OCI-LY3 (cell line): ENCODE data around the gene AKR7A2.
A peak's percentile ranks its signal among the peaks of the same experiment; 100 is the strongest.

ENCODE experiments used
- H2AFZ ChIP-seq: fragments of 200-600, 300-600 bp; shearing (Covaris generic); 2 replicates; pipeline ENCODE4 v1.6.0; 2014; ENCODE audit warnings: antibody characterized with exemption, low read depth, low read length
- H3K27ac ChIP-seq: fragments of 200-600, 300-600 bp; sonication (generic); 2 replicates; pipeline ENCODE4 v1.5.1; 2014; ENCODE audit warnings: mild to moderate bottlenecking, low read length, moderate library complexity, mixed read lengths
- H3K27me3 ChIP-seq: fragments of 200-600, 300-600 bp; sonication (generic); 2 replicates; pipeline ENCODE4 v1.6.1; 2014; ENCODE audit warnings: low read depth, low read length, mixed read lengths
- H3K36me3 ChIP-seq: fragments of 200-600, 300-600 bp; sonication (generic); replicated peaks from 2 replicates; pipeline ENCODE3; 2014; ENCODE audit warnings: low read depth, low read length, mixed read lengths
- H3K4me1 ChIP-seq: fragments of 300-600, 200-600 bp; sonication (generic); 2 replicates; pipeline ENCODE4 v1.6.1; 2014; ENCODE audit warnings: low read length, mixed read lengths
- H3K4me2 ChIP-seq: fragments of 200-600, 300-600 bp; sonication (generic); 2 replicates; pipeline ENCODE4 v1.6.1; 2014; ENCODE audit warnings: low read length, mixed read lengths
- H3K4me3 ChIP-seq: fragments of 300-600, 200-600 bp; sonication (generic); 2 replicates; pipeline ENCODE4 v1.5.1; 2014; ENCODE audit warnings: antibody characterized with exemption, mild to moderate bottlenecking, low read length, moderate library complexity
- H3K79me2 ChIP-seq: fragments of 300-600, 200-600 bp; shearing (Covaris generic); 2 replicates; pipeline ENCODE4 v1.6.1; 2014; ENCODE audit warnings: mild to moderate bottlenecking, low read length, mixed read lengths
- H3K9ac ChIP-seq: fragments of 300-600, 200-600 bp; shearing (Covaris generic); 2 replicates; pipeline ENCODE4 v1.6.0; 2014; ENCODE audit warnings: mild to moderate bottlenecking, low read length, moderate library complexity
- H3K9me3 ChIP-seq: fragments of 200-600, 300-600 bp; shearing (Covaris generic); 2 replicates; pipeline ENCODE4 v1.6.1; 2014; ENCODE audit warnings: low read length, mixed read lengths; ENCODE audit not compliant: insufficient read depth
- H4K20me1 ChIP-seq: fragments of 200-600, 300-600 bp; sonication (generic); 2 replicates; pipeline ENCODE4 v1.6.1; 2016; ENCODE audit warnings: low read length, mixed read lengths; ENCODE audit not compliant: insufficient read depth
- CTCF ChIP-seq: fragments of 200-600, 300-600 bp; sonication (generic); IDR thresholded peaks from 2 replicates; pipeline ENCODE4 v1.5.1; 2014; ENCODE audit warnings: antibody characterized with exemption, low read length, low read depth
- EZH2phosphoT487 ChIP-seq: fragments of 200-600 bp; shearing (Covaris generic); IDR thresholded peaks from 2 replicates; pipeline ENCODE4 v1.6.1; 2018; ENCODE audit warnings: antibody characterized with exemption, mixed run types, low read depth

AKR7A2 gene

DNA sequence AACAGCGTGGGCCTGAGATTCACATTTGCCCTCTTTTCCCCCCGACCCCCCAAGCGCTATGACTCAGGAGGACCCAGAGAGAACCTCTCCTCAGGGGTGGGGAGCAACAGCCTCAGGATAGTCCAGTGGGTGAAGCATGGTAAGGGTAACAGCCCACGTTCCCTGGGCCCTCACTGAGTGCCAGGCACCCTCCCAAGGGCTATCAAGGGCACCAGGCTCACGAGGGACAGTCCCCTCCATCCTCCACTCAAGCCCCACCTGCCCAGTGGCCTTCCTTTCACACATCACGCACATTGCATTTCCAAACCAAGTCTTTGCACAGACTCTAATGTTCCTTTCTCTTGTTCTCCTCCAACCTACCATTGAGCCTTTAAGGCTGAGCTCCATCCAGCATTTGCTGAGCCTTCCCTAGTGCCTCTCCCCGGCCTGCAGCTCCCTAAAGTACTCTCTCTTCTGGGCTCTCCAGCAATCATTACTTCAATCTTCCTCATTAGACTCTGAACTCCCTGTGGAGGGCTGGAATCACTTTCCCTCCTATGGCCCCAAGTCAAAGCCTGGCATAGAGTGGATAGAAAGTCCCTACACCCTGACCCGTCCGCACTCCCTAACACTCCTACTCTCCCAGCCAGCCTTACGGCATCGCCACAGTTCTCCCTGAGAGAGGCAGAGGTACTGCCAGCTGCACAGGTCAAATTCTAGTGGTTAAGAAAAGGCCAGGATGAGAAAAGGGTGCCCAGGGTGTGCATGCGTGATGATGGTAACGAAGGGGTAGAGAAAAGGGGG, 1.0 kb downstream of the AKR7A2 start:
- Histone ChIP-seq H4K20me1 (no peaks in the 10 kb centered on the region), H3K9me3 (no peaks in the 10 kb centered on the region), H3K27me3 (no peaks in the 10 kb centered on the region), H2AFZ (no peak overlapping the region), H3K9ac (peak overlapping the region; percentile 97), H3K4me3 (peak overlapping the region; percentile 99), H3K4me1 (peaks cover 34% of the 10 kb centered on the region), H3K27ac (no peak overlapping the region), H3K79me2 (peaks cover 59% of the 10 kb centered on the region), H3K4me2 (peak overlapping the region; percentile 92), H3K36me3 (no peaks in the 10 kb centered on the region)
- TF ChIP-seq CTCF (no peak), EZH2phosphoT487 (no peak)

GRCh38 chr1:19310061-19310460, 1.9 kb downstream of the AKR7A2 start:
- Histone ChIP-seq H4K20me1 (no peaks in the 10 kb centered on the region), H3K4me1 (peaks cover 25% of the 10 kb centered on the region), H3K79me2 (peaks cover 52% of the 10 kb centered on the region), H2AFZ (no peak overlapping the region), H3K27me3 (no peaks in the 10 kb centered on the region), H3K4me2 (no peak overlapping the region), H3K9me3 (no peaks in the 10 kb centered on the region), H3K27ac (no peak overlapping the region), H3K4me3 (no peak overlapping the region), H3K9ac (no peak overlapping the region), H3K36me3 (no peaks in the 10 kb centered on the region)
- TF ChIP-seq EZH2phosphoT487 (no peak), CTCF (no peak)

DNA sequence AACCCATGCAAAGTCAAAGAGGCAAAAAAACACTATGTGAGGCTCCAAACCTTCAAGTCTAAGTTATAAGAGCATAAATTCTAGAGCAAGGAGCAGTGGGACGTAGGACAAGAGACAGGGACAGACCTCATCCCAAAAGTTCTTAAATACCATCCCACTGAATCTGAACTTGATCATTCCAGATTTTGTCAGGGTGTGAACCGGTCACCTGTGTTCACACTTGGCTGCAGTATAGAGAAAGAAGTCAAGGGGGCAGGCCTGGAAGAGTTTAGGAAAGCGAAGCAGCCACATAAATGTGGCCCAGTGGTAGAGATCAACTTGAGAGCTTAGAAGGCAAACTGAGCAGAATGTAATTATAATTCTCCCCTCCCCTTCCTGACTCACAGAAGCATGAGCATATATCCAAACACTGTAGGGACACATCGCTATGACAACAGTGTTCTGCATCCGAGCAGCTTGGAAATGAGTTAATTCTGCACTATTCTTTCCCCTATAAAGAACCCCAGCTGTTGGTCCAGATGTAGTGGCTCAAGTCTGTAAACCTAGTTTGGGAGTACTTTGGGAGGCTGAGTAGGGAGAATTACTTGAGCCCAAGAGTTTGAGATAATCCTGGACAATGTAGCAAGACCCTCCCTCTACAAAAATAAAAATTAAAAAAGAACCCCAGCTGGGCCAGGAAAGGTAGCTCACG, 2.7 kb downstream of the AKR7A2 start:
- Histone ChIP-seq H4K20me1 (no peaks in the 10 kb centered on the region), H3K4me2 (no peak overlapping the region), H3K9ac (no peak overlapping the region), H3K79me2 (peaks cover 45% of the 10 kb centered on the region), H3K36me3 (no peaks in the 10 kb centered on the region), H3K27me3 (no peaks in the 10 kb centered on the region), H3K27ac (no peak overlapping the region), H3K4me1 (peaks cover 17% of the 10 kb centered on the region), H2AFZ (no peak overlapping the region), H3K9me3 (no peaks in the 10 kb centered on the region), H3K4me3 (no peak overlapping the region)
- no peak for TF ChIP-seq CTCF
- no peak for TF ChIP-seq EZH2phosphoT487

- no peak for TF ChIP-seq EZH2phosphoT487
- no peak for TF ChIP-seq CTCF
- no peaks in the 10 kb centered on the region for H4K20me1 ChIP-seq
- H3K36me3 ChIP-seq: peaks cover under 1% of the 10 kb centered on the region
- H3K27me3 ChIP-seq: no peaks in the 10 kb centered on the region
- no peak overlapping the region for H2AFZ ChIP-seq
- H3K4me2 ChIP-seq: no peak overlapping the region
- H3K9ac ChIP-seq: no peak overlapping the region
- no peak overlapping the region for H3K27ac ChIP-seq
- H3K79me2 ChIP-seq: peaks cover 38% of the 10 kb centered on the region
- H3K4me1 ChIP-seq: peaks cover 10% of the 10 kb centered on the region
- H3K4me3 ChIP-seq: no peak overlapping the region
- no peaks in the 10 kb centered on the region for H3K9me3 ChIP-seq
These were observed 3.4 kb downstream of the AKR7A2 start for GRCh38 chr1:19308509-19308907.
